Measurements from ENCODE around the gene RBM24. TPM values are rescaled to one million over a fixed set of nuclear protein-coding genes. Genes with fewer than 3 reads are reported as not detected.
A peak's percentile ranks its signal among the peaks of the same experiment; 100 is the strongest.

The RBM24 gene
- total RNA-seq, 1 donor from 2014 or later, result 189 TPM

- H3K4me1 ChIP-seq, result peaks cover 45% of the 10 kb centered on the region
- H3K27me3 ChIP-seq (ENCODE audit: low read depth), result peaks cover 6% of the 10 kb centered on the region
- H3K36me3 ChIP-seq, result peaks cover 10% of the 10 kb centered on the region
- intact Hi-C loops (cut with micrococcal nuclease), result loop anchor here (10.0 kb wide), 1 partner anchor 295 kb away; no protein-coding TSS in a partner anchor
- peak overlapping the region; percentile 96 for H3K27ac ChIP-seq (replicated peaks)
- no peaks in the 10 kb centered on the region for H3K9me3 ChIP-seq (replicated peaks)
- peak; percentile 78 for DNase-seq
- no peak for TF ChIP-seq CTCF (IDR thresholded peaks at IDR 0.05; ENCODE audit: borderline replicate concordance)
- H3K4me3 ChIP-seq, result peak overlapping the region; percentile 86
Observed at GRCh38 chr6:17289630-17290061, 8.5 kb downstream of the RBM24 start.

GRCh38 chr6:17291778-17292177 lies 10.6 kb downstream of the RBM24 start:
- DNase-seq, result no peak
- TF ChIP-seq CTCF (IDR thresholded peaks at IDR 0.05; ENCODE audit: borderline replicate concordance), result no peak
- Histone ChIP-seq H3K9me3 (replicated peaks) (no peaks in the 10 kb centered on the region), H3K36me3 (peaks cover 10% of the 10 kb centered on the region), H3K4me1 (peaks cover 36% of the 10 kb centered on the region), H3K4me3 (peak overlapping the region; percentile 86), H3K27ac (replicated peaks) (peak overlapping the region; percentile 96), H3K27me3 (ENCODE audit: low read depth) (peaks cover 6% of the 10 kb centered on the region)
- intact Hi-C loops (cut with micrococcal nuclease), result no loop called here

GRCh38 chr6:17292600-17293133 lies 11.5 kb downstream of the RBM24 start:
- intact Hi-C loops (cut with micrococcal nuclease), result no loop called here
- H3K27ac ChIP-seq (replicated peaks), result peak overlapping the region; percentile 96
- peaks cover 6% of the 10 kb centered on the region for H3K27me3 ChIP-seq (ENCODE audit: low read depth)
- DNase-seq, result no peak
- H3K36me3 ChIP-seq, result peaks cover 7% of the 10 kb centered on the region
- peak overlapping the region; percentile 86 for H3K4me3 ChIP-seq
- TF ChIP-seq CTCF (IDR thresholded peaks at IDR 0.05; ENCODE audit: borderline replicate concordance), result no peak
- no peaks in the 10 kb centered on the region for H3K9me3 ChIP-seq (replicated peaks)
- peaks cover 36% of the 10 kb centered on the region for H3K4me1 ChIP-seq

- peaks cover 6% of the 10 kb centered on the region for H3K27me3 ChIP-seq (ENCODE audit: low read depth)
- H3K36me3 ChIP-seq, result peaks cover 7% of the 10 kb centered on the region
- no peak for DNase-seq
- no peaks in the 10 kb centered on the region for H3K9me3 ChIP-seq (replicated peaks)
- H3K4me1 ChIP-seq, result peaks cover 34% of the 10 kb centered on the region
- H3K4me3 ChIP-seq, result no peak overlapping the region
- H3K27ac ChIP-seq (replicated peaks), result peak overlapping the region; percentile 96
- no peak for TF ChIP-seq CTCF (IDR thresholded peaks at IDR 0.05; ENCODE audit: borderline replicate concordance)
- intact Hi-C loops (cut with micrococcal nuclease), result no loop called here
Observed at GRCh38 chr6:17293395-17293794, 12.2 kb downstream of the RBM24 start.

GRCh38 chr6:17297271-17298080 lies 16.3 kb downstream of the RBM24 start:
- Histone ChIP-seq H3K9me3 (replicated peaks) (no peaks in the 10 kb centered on the region), H3K27me3 (ENCODE audit: low read depth) (no peaks in the 10 kb centered on the region), H3K27ac (replicated peaks) (peak overlapping the region; percentile 74), H3K4me3 (no peak overlapping the region), H3K36me3 (peaks cover under 1% of the 10 kb centered on the region), H3K4me1 (peaks cover 32% of the 10 kb centered on the region)
- intact Hi-C loops (cut with micrococcal nuclease), result no loop called here
- DNase-seq, result no peak
- TF ChIP-seq CTCF (IDR thresholded peaks at IDR 0.05; ENCODE audit: borderline replicate concordance), result no peak

Measured in left ventricle myocardium inferior (tissue), 1 donor.